Measurements from ENCODE around the gene ARL15. TPM values are rescaled to one million over a fixed set of nuclear protein-coding genes. Genes with fewer than 3 reads are reported as not detected.

The ARL15 gene
- total RNA-seq, 1 donor from 2014 or later: 30.8 TPM

GRCh38 chr5:53917826-53918225 lies 392.5 kb downstream of the ARL15 start:
- H3K27me3 ChIP-seq (ENCODE audit: low read depth): no peaks in the 10 kb centered on the region
- intact Hi-C loops (cut with DNase I): no loop called here
- no peak for DNase-seq
- no peak overlapping the region for H3K27ac ChIP-seq
- TF ChIP-seq CTCF (IDR thresholded peaks at IDR 0.05): no peak
- no peak overlapping the region for H3K4me3 ChIP-seq
- no peaks in the 10 kb centered on the region for H3K36me3 ChIP-seq
- ATAC-seq: no peak
- no peaks in the 10 kb centered on the region for H3K9me3 ChIP-seq
- H3K4me1 ChIP-seq: no peaks in the 10 kb centered on the region

GRCh38 chr5:53917095-53917494 lies 393.3 kb downstream of the ARL15 start:
- intact Hi-C loops (cut with DNase I): no loop called here
- ATAC-seq: no peak
- Histone ChIP-seq H3K4me3 (no peak overlapping the region), H3K36me3 (no peaks in the 10 kb centered on the region), H3K27me3 (ENCODE audit: low read depth) (no peaks in the 10 kb centered on the region), H3K9me3 (no peaks in the 10 kb centered on the region), H3K4me1 (no peaks in the 10 kb centered on the region), H3K27ac (no peak overlapping the region)
- no peak for DNase-seq
- TF ChIP-seq CTCF (IDR thresholded peaks at IDR 0.05): no peak

- H3K9me3 ChIP-seq: no peaks in the 10 kb centered on the region
- H3K4me1 ChIP-seq: no peaks in the 10 kb centered on the region
- no peaks in the 10 kb centered on the region for H3K36me3 ChIP-seq
- TF ChIP-seq CTCF (IDR thresholded peaks at IDR 0.05): no peak
- intact Hi-C loops (cut with DNase I): no loop called here
- no peaks in the 10 kb centered on the region for H3K27me3 ChIP-seq (ENCODE audit: low read depth)
- no peak overlapping the region for H3K4me3 ChIP-seq
- ATAC-seq (no peak), DNase-seq (no peak)
- H3K27ac ChIP-seq: no peak overlapping the region
These were observed 395.3 kb downstream of the ARL15 start for GRCh38 chr5:53915120-53915519.

GRCh38 chr5:53913941-53914340 lies 396.4 kb downstream of the ARL15 start:
- H3K4me3 ChIP-seq: no peak overlapping the region
- no peaks in the 10 kb centered on the region for H3K4me1 ChIP-seq
- no peaks in the 10 kb centered on the region for H3K27me3 ChIP-seq (ENCODE audit: low read depth)
- no peaks in the 10 kb centered on the region for H3K36me3 ChIP-seq
- DNase-seq (no peak), ATAC-seq (no peak)
- TF ChIP-seq CTCF (IDR thresholded peaks at IDR 0.05): no peak
- intact Hi-C loops (cut with DNase I): no loop called here
- H3K27ac ChIP-seq: no peak overlapping the region
- no peaks in the 10 kb centered on the region for H3K9me3 ChIP-seq

- no peak overlapping the region for H3K4me3 ChIP-seq
- DNase-seq (no peak), ATAC-seq (no peak)
- no peaks in the 10 kb centered on the region for H3K36me3 ChIP-seq
- H3K4me1 ChIP-seq: no peaks in the 10 kb centered on the region
- no peaks in the 10 kb centered on the region for H3K27me3 ChIP-seq (ENCODE audit: low read depth)
- no peak overlapping the region for H3K27ac ChIP-seq
- TF ChIP-seq CTCF (IDR thresholded peaks at IDR 0.05): no peak
- intact Hi-C loops (cut with DNase I): no loop called here
- no peaks in the 10 kb centered on the region for H3K9me3 ChIP-seq
These were observed 401.6 kb downstream of the ARL15 start for GRCh38 chr5:53908757-53909156.

- TF ChIP-seq CTCF (IDR thresholded peaks at IDR 0.05): no peak
- intact Hi-C loops (cut with DNase I): no loop called here
- no peak for ATAC-seq
These were observed 402.5 kb downstream of the ARL15 start for GRCh38 chr5:53907827-53908226.

More at GRCh38 chr5:53907827-53908226, 402.5 kb downstream of the ARL15 start:
- Histone ChIP-seq H3K4me1 (no peaks in the 10 kb centered on the region), H3K27me3 (ENCODE audit: low read depth) (no peaks in the 10 kb centered on the region), H3K9me3 (no peaks in the 10 kb centered on the region), H3K36me3 (no peaks in the 10 kb centered on the region), H3K4me3 (no peak overlapping the region), H3K27ac (no peak overlapping the region)
- no peak for DNase-seq
